Suprapubic skin (tissue), 4 donors: Measurements from ENCODE around the gene KAZN.

Experiments
- POLR2A ChIP-seq, 2 donors: fragments of 450-650 bp; IDR thresholded peaks; one replicate each; pipeline ENCODE4 v1.6.1; 2017; ENCODE audit warnings: antibody characterized with exemption in 2 of 2, mild to moderate bottlenecking in 2 of 2, moderate library complexity in 2 of 2
- POLR2AphosphoS5 ChIP-seq, 3 donors: sonication (generic); formaldehyde crosslinking; IDR thresholded peaks; one replicate each; pipeline ENCODE4 v1.6.1; 2017; ENCODE audit warnings: antibody characterized with exemption in 3 of 3
- TF ChIP-seq, protein P1 (sequence below), 2 donors: fragments of 200-600 bp in 1 of 2; fragments of 450-650 bp in 1 of 2; sonication (generic) in 1 of 2; IDR thresholded peaks; one replicate each; pipeline ENCODE4 v1.5.1; 2016 to 2019; ENCODE audit warnings: antibody characterized with exemption in 2 of 2, mild to moderate bottlenecking in 1 of 2, moderate library complexity in 1 of 2

DNA sequence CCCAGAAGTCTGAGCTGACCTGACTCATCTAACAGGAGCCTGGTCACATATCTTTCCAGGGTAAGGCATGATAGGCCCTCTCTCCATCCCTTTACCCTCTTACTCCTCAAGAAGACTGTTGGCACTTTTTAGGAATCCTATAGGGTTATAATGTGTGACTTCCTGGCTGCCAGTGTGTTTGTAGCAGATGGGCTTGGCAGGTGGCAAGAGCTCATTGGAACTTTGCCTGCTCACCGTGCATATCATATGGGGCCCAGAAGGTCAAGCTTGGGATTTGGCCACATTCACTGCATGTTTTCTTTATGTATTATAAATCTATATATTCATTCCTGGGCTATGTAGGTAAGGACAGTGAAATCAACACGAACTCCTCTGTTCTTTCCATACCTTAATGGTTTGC is 5.2 kb downstream of the KAZN start:
- TF ChIP-seq POLR2A (IDR thresholded peaks at IDR 0.05) = no peak
- TF ChIP-seq, protein P1, sequence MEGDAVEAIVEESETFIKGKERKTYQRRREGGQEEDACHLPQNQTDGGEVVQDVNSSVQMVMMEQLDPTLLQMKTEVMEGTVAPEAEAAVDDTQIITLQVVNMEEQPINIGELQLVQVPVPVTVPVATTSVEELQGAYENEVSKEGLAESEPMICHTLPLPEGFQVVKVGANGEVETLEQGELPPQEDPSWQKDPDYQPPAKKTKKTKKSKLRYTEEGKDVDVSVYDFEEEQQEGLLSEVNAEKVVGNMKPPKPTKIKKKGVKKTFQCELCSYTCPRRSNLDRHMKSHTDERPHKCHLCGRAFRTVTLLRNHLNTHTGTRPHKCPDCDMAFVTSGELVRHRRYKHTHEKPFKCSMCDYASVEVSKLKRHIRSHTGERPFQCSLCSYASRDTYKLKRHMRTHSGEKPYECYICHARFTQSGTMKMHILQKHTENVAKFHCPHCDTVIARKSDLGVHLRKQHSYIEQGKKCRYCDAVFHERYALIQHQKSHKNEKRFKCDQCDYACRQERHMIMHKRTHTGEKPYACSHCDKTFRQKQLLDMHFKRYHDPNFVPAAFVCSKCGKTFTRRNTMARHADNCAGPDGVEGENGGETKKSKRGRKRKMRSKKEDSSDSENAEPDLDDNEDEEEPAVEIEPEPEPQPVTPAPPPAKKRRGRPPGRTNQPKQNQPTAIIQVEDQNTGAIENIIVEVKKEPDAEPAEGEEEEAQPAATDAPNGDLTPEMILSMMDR (IDR thresholded peaks at IDR 0.05) = no peak
- no peak for TF ChIP-seq POLR2AphosphoS5 (IDR thresholded peaks at IDR 0.05)
